GM21786 (cell line): Measurements from ENCODE around the gene EIF3L.
A peak's percentile ranks its signal among the peaks of the same experiment; 100 is the strongest.
"Not testable (repeated sequence)": the region's sequence is repeated elsewhere in the genome, so short reads cannot be mapped to it uniquely, and the experiment has no call there.

Source experiments
- ATAC-seq: cut with Tn5 transposase; IDR thresholded peaks from one replicate; pipeline ENCODE4 v1.9.1; 2021; ENCODE audit not compliant: unreplicated experiment

The EIF3L gene

DNA sequence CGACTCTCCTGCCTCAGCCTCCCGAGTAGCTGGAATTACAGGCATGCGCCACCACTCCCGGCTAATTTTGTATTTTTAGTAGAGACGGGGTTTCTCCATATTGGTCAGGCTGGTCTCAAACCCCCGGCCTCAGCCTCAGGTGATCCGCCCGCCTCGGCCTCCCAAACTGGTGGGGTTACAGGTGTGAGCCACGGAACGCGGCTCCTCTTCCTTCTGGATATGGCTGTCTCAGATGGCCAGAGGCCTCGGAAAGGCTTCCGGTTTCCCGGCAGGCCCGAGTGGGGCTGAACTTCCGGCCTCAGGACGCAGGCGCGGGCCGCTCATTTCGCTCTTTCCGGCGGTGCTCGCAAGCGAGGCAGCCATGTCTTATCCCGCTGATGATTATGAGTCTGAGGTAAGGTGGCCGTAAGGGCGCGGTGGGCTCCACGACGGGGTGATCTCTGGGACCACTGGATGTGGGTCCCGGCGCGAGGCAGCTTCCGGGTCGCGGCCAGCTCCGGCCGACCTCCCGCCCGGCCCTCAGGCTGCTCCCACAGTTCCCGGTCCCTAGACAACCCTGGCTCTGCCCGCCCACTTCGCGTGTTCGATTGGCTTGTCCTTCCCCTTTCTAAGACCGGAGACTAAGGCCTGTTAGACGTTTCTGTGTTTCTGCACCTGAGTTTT lies at the start of gene EIF3L:
EIF3L (plus strand) TSS at position 331 of the 663 bp plus-strand sequence; CDS start at position 362, 31 bp downstream.
- ATAC-seq: peak; percentile 69

DNA sequence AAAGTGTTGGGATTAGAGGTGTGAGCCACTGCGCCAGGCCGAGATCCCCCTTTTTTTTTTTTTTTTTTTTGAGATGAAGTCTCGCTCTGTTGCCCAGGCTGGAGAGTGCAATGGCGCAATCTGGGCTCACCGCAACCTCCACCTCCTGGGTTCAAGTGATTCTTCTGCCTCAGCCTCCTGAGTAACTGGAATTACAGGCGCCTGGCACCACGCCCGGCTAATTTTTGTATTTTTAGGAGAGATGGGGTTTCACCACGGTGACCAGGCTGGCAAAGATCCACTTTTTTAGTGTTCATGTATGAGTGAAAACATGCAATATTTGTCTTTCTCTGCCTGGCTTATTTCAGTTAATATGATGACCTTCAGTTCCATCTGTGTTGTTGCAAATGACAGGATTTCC lies 49.2 kb upstream of the EIF3L start:
- ATAC-seq: not testable (repeated sequence)

GRCh38 chr22:37801946-37802309 lies 47.3 kb upstream of the EIF3L start:
- no peak for ATAC-seq

DNA sequence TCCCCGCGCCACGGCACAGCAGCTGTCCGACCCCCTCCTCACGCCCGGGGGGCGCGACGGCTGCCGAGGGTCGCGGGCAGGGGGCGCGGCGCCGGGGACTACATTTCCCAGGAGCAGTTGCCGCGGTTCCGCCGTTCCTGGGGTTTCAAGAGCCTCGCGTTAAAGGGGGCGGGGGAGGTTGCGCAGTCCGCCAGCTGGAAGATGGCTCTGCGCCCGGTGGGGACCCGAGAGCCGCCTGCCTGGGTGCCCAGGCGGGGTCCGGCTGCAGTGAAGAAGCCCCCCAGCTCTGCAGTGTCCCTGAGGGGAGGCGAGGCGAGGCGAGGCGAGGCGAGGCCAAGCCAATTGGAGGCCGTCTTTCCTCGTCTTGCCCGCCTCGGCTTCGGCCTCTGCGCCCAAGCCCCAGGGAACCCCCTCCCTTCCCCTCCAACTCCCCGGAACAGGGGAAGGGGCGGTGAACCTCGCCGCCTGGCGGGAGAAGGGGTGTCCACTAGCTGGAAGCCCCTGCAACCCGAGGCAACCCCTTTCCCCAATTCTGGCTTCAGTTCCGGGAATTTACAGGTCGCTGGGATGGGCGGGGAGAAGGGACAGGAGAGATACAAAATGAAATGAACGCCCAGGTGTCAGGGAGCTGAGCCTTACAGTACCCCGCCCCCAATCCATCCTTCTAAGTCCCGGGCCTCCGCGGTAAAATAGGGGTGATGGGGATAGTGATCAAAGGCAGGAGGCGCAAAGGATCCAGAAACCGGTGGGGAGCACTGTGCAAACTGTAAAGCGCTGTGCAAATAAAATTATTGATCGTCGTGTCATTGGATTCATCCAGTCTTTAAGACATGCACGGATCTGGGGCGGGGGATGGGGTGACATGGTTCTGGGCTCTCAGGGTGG lies 46.7 kb upstream of the EIF3L start:
- ATAC-seq: no peak

DNA sequence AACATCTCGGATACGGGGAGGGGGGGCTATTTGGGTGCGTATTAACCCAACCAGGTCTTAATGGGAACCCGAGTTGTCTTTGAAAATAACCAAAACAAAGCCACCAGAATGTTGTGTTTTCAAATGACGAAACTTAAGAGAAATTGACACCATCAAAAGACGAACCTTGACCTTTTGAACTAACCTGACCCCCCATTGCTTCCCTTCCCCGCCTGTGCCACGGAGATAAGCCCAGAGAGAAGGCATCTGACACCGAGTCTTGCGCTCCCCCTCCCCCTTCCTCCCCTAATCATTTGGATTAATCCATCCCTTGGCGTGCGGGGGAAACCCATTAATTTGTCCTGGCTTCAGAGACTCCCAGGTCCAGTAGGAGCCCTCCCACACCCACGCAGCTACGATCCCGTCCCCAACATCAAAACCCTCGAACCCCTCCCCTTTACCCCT lies 46.0 kb upstream of the EIF3L start:
- no peak for ATAC-seq

- ATAC-seq: no peak
These were observed 45.4 kb upstream of the EIF3L start for GRCh38 chr22:37803639-37804351.

GRCh38 chr22:37804352-37804880 lies 44.8 kb upstream of the EIF3L start:
- no peak for ATAC-seq

DNA sequence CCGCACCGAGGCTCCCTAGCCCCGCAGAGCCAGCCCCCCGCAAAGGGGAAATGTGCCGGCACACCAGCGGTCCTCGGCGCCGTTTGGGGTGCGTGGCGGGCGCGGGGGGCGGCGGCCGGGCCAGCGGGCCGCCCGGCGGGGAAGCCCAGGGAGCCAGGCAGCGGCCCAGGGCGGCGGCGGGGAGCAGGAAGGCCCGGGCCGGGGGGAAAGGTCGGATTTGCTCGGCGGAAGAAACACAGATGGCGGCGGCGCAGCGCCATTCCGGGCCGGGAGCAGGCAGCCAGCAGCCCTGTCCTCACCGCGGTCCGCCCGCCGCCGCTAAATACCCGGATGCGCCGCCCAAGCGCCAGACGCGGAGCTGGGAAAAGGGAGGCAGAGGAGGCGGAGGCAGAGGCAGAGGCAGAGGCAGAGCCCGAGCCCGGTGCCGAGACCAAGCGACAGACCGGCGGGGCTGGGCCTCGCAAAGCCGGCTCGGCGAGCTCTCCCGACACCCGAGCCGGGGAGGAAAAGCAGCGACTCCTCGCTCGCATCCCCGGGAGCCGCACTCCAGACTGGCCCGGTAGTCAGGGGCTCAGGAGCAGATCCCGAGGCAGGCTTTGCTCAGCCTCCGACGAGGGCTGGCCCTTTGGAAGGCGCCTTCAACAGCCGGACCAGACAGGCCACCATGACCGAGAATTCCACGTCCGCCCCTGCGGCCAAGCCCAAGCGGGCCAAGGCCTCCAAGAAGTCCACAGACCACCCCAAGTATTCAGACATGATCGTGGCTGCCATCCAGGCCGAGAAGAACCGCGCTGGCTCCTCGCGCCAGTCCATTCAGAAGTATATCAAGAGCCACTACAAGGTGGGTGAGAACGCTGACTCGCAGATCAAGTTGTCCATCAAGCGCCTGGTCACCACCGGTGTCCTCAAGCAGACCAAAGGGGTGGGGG lies 44.1 kb upstream of the EIF3L start:
- ATAC-seq: no peak

- no peak for ATAC-seq
These were observed 43.4 kb upstream of the EIF3L start for GRCh38 chr22:37805810-37806277.

DNA sequence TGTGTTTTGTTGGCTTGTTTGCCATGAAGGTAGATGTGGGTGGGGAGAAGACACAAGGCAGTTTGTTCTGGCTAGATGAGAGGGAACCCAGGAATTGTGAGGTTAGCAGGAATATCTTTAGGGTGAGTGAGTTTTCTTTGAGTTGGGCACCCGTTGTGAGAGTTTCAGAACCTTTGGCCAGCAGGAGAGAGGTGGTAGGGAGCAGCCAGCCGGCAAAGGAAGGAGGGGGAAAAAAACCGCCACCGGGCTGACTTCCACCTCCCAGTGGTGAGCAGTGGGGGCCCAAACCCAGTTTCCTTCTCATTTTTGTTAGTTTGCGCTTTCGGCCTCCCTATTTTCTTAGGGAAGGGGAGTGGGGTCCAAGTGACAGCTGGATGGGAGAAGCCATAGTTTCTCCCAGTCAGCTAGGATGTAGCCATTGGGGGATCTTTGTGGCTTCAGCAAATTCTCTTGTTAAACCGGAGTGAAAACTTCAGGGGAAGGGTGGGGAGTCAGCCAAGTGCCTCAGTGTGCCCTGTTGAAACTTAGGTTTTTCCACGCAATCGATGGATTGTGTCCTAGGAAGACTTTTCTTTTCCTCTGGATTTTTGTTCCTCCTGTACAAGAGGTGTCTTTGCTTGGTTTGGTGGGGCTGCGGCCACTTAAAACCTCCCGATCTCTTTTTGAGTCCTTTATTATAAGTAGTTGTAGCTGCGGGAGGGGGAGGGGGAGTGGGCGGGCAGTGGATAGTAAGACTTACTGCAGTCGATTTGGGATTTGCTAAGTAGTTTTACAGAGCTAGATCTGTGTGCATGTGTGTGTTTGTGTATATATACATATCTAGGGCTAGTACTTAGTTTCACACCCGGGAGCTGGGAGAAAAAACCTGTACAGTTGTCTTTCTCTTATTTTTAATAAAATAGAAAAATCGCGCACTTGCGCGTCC lies 42.5 kb upstream of the EIF3L start:
- ATAC-seq: no peak

DNA sequence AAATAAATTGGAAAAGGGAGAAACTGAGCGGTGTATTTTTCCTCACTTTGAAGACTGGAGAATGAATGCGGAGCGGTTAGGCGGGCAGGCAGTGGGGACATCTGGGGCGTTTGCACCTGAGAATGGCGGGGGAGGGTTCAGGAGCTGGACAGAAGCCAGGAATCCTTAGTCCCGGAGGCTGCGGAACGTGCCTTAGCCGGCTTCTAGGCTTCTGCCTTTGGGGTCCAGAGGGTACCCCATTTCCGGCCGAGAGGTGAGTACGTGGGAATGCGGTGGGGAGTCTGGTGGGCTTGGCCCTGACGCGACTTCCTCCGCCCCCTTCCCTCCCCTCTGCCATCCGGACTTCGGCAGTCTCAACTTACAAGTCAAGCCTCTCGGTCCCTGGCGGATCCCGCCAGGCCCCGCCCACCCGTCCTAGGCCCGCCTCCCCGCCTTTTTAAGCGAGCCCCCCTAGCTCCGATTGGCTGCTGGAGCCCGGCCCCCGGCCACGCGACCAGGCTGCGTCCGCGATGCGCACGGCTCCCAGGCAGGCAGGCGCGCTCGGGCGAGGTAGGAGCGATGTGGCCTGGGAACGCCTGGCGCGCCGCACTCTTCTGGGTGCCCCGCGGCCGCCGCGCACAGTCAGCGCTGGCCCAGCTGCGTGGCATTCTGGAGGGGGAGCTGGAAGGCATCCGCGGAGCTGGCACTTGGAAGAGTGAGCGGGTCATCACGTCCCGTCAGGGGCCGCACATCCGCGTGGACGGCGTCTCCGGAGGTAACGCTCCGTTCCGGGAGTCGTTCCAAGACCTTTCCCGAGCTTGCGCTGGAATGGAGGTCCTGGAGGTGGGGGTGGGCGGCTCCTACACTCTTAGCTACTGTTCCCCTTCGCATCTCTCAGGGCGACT lies 41.6 kb upstream of the EIF3L start, which contains the start of gene GCAT:
GCAT (plus strand) TSS at position 525 of the 884 bp plus-strand sequence; CDS start at position 559, 34 bp downstream.
- ATAC-seq: peak; percentile 82

DNA sequence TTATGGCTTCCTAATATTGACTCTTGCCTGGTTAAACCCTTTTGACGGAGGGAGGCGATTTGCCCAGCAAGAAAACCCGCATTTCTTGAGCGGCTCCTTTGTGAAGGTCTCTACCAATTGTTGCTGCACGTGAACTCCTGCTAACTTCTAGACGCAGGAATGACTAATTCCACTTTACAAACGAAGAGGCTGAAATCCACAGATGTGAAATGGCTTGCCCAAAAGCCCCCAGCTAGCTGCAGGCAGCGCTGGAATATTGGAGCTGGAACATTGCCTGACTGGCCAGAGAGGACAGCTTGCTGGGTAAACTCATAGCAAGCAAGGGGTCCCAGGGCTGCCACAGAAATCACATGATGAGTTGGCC lies 40.9 kb upstream of the EIF3L start:
- ATAC-seq: no peak

- no peak for ATAC-seq
These were observed 39.4 kb upstream of the EIF3L start for GRCh38 chr22:37809672-37810333.

DNA sequence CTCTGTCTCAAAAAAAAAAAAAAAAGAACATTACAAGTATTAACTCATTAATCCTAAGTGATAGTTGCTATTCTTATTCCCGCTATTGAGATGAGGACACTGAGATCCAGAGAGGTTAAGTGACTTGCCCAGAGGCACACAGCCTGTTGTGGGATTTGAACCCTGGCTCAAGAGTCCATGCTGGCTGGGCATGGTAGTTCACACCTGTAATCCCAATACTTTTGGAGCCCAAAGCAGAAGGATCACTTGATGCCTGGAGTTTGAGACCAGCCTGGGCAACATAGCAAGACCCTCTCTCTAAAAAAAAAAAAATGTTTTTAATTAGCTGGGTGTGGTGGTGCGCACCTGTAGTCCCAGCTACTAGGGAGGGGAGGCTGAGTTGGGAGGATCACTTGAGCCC lies 37.4 kb upstream of the EIF3L start:
- ATAC-seq: no peak

GRCh38 chr22:37812869-37813678 lies 36.1 kb upstream of the EIF3L start:
- ATAC-seq: no peak

DNA sequence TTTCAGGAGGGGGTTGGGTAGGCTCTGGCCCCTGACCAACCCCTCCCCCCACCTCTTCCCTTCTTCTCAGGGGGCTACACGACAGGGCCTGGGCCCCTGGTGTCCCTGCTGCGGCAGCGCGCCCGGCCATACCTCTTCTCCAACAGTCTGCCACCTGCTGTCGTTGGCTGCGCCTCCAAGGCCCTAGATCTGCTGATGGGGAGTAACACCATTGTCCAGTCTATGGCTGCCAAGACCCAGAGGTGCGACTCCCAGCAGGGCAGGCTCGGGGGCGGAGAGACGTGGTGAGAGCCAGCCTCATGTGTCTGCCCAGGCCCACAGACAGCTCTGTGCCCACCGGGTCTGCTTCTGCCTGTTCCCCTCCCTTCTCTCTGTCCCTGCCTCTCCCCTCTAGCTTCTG lies 33.6 kb upstream of the EIF3L start:
- ATAC-seq: no peak
